ENCODE measurements around the gene RELT.

Gene RELT

DNA sequence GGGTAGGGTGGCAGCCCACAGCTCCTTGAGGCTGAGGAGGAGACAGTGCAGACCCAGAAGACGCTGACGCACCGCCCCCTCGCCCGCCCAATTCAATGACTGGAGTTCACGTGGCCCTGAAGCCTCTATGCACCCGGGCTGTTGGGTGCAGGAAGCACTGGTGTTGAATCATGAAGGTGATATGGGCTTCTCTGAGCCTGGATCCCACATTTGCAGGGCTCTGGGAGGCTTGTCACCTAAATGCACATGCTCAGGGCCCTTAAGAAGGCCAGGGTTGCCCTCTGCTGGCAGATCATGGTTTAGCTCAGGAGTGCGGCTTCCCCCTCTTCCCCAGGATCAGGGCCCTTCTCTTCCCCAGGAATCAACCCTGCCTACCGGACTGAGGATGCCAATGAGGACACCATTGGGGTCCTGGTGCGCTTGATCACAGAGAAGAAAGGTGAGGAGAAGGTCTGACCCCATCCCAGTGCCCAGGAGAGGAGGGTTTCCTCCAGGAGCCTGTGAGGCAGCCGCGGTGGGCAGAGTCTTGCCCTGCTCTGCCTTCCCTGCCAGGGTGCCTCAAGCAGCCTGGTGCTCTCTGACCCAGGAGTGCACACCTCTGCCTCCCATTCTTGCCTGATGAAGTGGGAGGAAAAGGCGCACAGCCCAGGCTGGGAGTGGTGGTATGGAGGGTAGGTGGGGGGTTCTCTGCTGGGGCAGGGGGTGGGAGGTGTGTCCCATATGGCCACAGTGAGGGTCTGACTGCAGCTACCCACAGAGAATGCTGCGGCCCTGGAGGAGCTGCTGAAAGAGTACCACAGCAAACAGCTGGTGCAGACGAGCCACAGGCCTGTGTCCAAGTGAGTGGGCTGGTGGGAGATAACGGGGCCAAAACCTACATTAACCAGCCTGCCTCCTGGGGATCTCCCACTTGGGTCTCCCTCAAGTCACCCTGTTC, 17.5 kb downstream of the RELT start:
- peak; percentile 53 for DNase-seq

DNA sequence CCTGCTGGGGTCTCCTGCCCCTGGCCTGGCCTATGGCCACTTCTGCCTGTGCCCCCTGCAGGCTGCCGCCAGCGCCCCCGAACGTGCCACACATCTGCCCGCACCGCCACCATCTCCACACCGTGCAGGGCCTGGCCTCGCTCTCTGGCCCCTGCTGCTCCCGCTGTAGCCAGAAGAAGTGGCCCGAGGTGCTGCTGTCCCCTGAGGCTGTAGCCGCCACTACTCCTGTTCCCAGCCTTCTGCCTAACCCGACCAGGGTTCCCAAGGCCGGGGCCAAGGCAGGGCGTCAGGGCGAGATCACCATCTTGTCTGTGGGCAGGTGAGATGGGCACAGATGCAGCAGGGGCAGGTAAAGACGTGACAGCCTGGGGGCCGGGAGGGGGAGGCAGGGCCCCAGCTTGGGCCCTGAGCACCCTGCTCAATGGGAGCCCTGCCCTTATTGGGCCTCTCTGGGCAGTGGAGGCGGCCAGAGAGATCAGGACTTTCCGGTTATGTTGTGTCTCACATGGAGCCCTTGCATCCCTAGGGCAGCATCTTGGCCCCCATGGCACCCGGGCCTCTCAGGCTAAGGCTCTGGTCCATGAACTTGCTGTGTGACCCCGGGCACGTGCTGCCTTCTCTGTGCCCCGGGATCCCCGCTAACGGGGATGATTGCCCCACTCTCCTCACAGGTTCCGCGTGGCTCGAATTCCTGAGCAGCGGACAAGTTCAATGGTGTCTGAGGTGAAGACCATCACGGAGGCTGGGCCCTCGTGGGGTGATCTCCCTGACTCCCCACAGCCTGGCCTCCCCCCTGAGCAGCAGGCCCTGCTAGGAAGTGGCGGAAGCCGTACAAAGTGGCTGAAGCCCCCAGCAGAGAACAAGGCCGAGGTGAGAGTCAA, 18.5 kb downstream of the RELT start:
- no peak for DNase-seq

DNA sequence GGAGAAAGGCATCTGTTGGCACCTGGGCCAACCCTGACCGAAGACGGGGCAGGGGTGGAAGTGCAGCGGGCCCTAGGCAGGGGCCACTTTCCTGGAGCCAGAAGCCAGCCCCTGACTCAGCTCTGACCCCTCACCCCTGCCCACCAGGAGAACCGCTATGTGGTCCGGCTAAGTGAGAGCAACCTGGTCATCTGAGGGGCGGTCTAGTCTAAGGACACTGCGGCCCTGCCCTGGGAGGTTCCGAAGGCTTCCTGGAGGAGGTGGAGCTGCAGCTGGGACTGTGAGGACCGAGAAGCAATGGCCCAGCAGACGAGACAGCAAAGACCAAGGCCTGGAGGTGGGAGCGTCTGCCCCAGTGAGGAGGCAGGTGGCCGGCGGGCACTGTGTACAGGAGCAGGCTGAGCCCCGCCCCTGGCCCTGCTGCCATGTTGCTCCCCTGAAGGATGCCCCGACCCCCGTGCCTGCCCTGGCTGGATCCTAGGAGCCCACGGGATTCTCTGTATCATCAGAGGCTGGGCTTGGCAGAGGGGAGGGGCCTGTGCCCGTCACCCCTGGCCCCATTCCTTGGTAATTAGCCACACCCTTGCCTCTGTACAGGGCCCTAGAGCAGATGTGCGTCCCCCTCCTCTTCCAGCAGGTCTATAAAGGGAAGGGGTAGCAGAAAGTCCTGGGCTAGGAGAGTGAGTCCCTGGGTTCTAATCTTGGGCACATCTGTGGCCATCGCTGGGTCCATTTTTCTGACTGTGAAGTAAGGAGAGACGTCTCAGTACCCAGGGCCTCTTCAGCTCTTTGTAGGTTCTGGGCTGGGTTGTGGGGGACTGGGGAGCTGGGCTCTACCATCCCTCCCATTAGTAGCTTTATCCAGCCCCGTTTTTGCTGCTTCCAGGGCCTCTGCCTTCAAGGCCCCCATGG, 19.4 kb downstream of the RELT start:
- DNase-seq: no peak

DNA sequence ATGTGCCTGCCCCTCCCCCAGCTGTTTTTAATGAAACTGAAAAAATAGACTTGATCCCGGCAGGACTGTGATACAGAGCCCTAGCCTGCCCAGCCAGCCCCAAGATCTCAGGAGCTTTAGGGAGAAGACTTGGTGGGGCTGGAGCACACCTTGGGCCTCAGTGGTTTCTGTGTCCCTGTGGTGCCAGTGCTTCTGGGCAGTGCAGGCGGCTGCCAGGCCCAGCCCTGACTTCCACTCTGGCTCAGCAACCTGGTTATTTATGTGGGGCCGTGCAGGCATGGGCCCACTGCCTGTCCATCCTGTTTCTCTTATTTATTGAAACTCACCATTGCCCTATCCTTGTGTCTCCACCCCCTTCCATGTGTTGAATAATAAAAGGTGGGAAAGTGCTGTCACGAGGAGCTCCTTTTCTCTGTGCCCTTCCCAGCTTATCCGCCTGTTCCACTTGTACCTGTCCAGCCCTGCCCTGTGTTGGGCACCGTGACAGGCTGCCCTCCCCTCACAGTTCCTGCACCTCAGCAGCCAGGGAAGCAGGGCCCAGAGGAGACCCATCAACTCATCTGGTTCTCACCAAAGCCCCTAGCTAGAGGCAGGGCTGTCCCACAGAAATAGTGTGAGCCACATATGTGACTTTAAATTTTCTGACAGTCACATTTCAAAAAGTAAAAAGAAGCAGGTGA, 20.2 kb downstream of the RELT start:
- DNase-seq: no peak

DNA sequence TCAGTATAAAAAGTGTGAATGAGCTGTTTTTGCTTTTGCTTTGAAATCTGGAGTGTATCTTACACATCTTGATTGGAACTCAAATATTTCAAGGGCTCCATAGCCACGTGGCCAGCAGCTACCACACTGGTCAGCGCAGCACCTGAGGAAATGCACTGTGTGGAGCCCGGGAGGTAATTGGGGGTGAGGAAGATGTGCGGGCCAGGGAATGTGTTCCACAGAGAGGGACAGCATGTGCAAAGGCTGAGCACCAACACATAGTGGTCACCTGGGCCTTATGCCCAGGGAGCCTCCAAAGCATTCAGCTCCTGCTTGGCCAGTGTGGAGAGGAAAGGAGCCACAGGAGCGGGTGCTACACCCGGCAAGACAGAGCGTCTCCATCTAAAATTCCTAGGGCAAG, 20.8 kb downstream of the RELT start:
- DNase-seq: no peak

DNA sequence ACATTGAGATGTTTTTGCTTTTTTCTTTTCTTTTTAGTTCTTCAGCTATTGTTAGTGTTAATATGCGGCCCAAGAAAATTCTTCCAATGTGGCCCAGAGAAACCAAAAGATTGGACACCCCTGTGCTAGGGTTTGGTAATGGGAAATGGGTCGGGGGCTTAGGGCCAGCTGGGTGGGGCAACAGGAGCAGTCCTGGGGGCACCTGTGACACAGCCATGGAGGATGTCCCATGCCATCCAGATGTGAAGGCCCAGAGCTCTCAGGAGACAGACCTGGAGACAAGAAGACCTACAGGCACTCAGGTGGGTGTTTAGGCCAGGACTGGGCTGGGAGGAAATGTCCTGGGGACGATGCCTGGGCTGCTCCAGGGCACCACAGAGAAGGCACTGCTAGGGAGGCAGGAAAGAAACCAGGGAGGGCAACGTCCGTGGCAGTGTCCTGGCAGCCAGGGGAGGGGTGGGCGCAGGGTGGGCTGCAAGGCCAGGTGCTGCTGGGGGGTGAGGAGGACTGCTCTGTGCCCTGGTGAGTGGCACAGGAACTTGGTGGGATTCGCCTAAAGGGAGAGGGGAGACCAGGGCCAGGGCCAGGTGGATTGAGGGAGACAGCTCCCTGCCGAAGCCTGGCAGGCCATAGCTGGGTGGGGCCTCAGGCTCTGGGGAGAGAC, 21.4 kb downstream of the RELT start:
- no peak for DNase-seq

DNA sequence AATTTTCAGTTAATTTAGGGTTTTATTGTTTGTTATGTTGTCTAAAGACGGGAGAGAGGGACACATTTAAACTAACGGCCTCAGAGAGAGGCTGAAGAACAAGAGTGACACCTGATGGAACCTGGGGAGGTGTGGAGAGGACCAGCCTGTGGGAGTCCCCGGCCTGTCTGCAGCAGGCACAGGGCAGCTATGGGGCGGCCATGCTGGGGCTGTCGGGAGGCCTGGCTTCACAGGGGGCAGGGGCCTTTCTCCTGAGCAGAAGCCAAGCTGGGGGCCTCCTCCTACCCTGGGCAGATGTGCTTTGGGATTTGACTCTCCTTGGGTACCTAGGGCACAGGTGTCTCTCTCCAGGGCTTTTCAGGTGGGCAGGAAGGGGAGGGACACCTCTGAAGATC, 21.9 kb downstream of the RELT start:
- no peak for DNase-seq

DNA sequence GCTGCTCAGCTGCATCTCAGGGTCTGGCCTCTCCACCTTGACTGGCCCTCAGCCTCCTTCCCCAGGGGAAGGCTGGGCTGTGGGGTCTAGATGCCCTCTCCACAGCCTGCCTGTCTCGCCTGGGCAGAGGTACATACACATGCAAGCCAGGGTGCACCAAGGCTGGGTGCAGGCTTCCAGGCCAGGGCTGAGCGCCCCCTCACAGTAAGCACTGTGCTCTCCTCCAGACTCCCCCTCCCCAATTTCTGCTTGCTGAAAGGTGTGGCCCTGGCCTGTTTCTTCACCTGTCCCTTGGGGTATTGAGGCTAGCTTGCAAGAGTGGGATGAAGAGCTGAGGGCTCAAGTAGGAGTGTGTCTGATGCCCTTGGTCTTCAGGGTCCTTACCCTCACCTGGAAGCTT, 22.5 kb downstream of the RELT start:
- no peak for DNase-seq

DNA sequence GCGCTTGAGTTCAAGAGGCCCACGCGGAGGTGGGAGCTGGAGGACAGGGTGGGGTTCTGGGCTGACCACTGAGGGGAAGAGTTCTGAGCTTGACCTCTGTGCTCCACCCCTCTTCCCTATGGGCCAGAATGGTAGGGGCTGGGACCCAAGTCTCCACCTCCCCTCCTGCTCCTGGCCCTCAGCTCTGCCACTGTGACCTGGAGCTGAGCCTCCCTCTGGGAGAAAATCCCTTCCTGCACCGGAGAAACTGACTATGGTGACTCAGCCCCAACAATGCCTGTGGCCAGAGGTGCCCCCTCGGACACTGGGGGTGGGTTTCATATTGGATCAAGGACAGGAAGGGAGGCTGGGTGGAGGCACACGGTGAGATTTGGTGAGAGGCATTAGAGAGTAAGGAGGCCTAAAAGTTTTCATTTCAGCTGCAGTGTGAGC, 23.0 kb downstream of the RELT start:
- no peak for DNase-seq

DNA sequence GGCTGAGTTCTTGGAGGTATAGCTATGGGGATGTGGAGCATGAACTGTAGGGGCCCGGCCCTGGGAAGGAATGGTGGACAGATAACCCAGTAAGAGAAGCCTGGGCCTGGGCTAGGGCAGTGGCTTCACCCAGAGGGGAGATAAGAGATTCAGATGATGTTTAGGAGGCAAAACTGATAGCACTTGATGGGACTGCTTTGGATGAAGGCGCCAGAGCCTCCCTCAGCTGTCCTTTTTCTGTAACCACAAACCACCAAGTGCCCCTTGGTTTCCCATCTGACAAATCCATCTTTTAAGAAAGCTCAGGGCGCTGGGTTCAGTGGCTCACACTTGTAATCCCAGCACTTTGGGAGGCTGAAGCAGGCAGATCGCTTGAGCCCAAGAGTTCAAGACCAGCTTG, 23.4 kb downstream of the RELT start:
- no peak for DNase-seq

DNA sequence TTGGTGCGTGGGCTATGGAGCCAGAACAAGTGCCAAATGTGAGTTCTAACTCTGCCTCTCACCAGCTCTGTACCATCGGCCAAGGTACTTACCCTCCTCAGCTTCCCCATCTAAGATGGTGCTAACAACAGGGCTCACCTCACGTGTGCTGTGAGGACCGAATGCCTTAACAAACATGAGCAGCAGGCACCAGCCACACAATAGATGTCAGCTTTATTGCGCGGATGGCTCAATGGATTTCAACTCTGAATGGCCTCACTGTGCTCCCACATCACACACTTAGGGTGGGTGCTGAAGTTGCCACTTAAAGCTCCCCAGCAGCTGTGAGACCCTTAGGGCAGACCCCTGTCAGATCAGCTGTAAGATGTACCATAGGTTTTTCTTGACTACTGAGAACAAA, 24.1 kb downstream of the RELT start:
- no peak for DNase-seq

DNA sequence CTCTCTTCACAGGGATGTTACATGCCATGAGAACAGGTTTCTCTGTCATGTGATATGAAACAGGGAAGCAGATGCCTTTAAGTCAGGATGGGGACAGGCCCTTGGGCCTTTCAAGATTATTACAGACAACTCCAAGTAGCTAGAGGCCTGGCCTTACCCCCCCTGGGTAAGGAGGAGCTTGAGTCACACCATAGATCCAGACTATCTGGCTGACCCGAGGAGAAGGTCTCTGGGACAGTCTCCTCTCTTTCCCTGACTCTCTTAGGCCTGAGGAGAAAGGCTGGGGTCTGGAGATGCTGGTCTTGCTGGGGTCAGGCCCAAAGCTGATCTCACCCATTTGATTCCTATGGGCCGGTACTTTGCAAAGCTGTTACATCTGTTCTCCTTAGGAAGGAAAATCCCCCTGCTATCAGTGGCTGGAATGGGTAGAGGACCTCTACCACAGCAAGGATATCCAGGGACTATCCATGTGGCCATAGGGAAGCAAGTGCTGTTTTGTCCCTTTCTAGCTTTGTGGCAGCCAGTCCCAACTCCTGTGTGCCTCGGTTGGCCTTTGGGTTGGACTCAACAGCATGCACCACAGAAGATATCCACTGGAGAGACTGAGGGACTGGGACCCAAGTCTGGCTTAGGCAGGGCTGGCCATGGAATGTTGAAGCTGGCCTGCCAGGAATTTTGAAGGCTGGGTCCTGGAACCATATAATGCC, 25.2 kb downstream of the RELT start:
- DNase-seq: no peak

DNA sequence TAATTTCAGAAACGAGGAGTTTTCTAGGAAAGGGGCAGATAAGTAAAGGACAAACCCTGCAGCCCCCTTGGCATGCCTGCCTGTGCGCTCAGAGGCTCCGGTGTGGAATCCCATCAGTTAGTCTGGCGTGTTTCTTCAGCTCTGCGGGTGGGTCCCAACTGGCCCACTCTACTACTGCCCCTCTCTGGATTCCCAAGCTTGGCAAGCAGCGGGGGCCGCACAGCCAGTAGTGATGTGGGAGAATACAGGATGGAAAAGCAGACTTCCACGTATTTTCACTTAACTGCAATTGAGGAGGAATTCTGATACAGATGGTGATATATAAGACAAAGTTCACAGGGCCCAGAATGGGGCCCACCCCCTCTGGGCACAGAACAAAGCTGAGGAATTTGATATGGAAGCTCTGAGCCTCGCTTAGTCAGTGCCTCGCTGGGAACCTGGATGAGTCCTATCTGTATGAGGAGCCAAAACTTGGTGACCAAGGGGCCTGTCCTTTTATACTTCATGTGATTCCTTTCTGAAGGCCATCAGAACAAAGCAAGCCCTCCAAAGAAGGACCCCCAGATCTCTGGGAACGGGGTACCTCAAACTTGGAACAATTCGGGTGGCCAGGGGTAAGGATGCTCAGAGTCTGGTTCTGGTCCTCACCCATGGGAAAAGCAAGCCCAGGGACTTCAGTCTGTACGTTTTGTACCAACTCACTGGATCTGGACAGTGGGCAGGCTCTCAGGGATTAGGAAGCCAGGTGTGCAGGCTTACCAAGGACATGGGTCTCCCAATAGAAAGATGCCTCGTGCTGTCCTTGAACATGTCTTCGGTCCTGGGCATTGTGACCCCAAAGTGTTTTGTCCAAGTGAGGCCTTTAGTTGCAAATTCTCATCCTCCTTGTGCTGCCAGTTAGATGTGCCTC, 26.0 kb downstream of the RELT start:
- DNase-seq: no peak

DNA sequence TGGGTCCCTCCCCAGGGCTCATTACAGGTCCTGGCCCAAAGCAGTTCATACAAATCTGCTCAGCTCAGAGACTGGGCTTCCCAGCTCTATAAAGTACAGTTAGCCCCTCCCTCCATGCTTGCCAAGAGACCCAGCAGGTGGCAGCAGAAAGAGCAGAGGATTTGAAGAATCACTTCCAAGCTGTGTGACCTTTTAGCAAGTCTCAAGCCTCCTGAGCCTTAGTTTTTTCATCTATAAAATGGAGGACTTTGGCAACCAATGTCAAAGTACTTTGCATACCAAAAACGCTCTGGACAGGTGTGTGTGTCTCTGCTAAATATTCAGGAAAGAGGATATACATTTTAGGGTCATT, 26.6 kb downstream of the RELT start:
- peak; percentile 32 for DNase-seq

DNA sequence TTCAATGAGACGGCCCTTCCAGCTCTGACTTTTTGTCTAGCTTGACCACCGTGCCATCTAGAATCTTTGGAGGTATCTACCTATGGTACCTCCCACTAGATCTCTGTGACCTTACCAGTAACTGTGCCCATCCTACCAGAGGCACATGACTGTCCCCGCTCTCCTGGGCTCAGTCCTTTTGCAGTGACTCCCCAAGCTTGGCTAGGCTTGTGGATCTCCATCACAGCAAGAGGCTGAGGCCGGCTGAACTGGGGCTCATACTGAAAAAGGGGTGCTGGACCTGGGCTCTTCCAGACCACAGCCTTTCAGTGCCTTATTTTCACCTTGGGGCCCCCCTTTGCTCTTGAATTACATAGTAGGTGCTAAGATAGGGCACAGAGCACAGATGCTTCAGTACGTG, 27.3 kb downstream of the RELT start:
- DNase-seq: no peak

DNA sequence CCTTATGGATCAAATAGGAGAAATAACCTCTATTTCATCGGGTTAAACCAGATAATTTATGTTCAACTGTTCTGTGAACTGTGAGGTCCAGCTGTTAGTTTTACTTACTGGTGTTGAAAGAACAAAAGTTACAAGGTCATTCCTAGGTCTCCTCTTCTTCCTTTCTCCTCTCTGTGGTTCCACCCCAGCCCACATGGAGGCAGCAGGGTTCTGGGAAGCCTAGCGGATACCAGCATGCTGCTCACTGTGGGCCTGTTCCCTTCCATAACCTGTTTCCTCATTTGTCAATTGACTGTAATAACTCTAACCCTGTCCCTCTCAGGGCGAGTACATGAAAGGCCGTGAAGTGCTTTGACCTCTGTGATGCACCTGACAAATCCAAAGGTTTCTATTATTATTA, 27.8 kb downstream of the RELT start:
- peak; percentile 19 for DNase-seq

DNA sequence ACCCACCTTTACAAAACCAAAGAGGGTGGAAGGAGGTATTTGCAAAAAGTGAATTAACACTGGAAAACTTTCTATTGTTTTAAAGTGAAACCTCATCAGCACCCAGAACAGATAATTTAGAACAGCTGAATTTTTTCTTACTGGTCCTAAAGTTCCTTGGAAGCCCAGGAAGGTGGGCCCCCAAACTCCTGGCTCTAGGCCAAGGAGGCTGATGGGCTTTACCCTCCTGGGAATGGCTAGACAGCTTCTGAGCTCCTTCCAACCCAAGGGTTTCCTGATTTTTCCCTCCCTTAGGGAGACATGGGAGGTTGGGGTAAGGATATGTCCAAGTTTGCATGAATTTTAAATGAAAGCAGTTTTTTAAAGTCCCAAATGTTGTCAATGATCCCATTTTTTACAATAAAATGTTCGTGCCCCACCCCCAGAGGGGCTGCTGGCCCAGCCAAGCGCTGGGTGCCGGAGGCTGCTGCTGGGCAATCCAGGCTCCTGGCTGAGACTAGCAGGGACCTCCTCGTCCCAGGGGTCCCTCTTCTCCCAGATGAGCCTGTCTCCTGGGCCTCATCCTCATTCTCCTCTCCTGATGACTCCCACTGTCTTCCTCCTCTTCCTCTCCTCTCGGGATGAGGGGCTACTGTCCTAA, 28.4 kb downstream of the RELT start:
- DNase-seq: no peak

DNA sequence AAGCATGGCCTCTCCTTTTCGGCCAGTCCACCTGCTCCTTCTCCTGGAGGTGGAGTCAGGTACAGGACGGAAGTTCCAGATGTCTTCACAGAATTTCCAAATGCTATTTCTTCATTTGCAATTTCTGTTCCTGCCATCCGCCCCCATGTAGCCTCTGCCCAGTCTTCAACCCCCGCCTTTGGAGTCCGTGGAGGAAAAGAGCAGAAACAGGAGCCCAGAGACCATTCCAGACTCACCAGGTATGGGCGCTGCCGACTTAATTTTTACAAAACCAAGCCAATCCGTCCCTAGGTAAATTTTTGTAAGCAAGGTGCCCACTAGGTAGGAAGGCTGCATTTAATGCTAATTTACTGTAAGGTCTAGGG, 28.9 kb downstream of the RELT start:
- no peak for DNase-seq

DNA sequence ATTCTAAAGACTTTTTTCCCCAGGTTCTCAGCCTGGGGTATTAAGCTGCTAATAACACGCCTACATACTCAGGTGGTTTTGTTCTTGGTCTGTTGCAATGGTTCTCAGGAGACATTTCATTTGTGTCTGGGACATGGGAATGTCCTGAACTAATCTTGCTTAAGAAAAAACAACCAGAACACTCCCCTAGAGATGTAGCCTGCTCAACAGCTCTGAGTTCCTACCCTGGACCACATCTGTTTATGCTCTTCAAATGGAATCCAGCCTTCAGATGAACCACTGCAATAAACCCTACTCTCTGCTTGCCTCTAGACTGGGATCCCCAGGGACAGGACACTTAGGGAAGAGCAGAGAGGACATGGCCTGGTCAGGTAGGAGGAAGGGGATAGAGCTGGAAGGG, 29.9 kb downstream of the RELT start:
- DNase-seq: no peak

DNA sequence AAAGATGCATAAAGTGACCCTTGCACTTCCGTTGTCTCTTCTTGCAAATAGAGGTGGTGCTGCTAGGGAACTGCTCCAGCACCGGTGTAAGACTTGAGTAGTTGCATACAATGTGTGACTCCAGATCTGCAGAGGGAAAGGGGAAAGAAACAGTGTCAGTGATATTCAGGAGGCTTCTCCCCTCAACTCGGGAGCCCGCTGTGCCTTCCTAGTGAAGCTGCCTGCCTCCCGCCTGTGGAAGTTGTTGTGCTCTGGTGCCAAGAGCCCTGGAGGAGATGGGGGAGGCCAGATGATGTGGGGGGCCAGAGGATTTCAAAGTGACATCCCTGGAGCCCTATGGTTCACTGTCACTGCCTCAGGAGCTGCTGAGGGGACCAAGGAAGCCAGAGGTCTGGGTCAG, 30.4 kb downstream of the RELT start:
- no peak for DNase-seq
